ENCODE measurements around the gene SPATA9. TPM values are rescaled to one million over a fixed set of nuclear protein-coding genes. Genes with fewer than 3 reads are reported as not detected.

Gene SPATA9
- total and polyA plus RNA-seq, 5 donors, result 0.11 to 0.59 (median 0.44) TPM

DNA sequence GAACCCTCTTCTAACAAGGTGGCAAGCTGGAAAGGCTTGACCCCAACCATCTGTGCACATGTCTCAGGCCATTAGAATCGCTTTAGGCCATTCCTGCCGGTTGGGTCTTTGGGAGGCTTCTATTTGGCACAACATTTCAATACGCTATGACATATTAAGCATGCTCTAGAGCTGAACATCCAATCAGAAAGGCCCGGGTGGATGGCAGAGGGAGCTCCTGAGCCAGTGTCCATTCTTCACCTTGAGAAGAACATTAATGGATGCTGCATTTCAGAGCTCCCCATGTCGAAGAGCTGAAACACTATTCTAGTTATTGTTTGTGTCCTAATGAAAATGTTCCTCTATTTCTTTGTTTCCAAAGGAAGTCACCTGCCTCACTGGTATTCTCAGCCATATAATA is 12.8 kb downstream of the SPATA9 start:
- Histone ChIP-seq H3K27me3 (ENCODE audit: control insufficient read depth, insufficient read depth) (no peaks in the 10 kb centered on the region), H3K4me3 (ENCODE audit: low read length) (no peak overlapping the region), H3K27ac (ENCODE audit: low read length) (peak overlapping the region; percentile 39), H3K9me3 (ENCODE audit: control insufficient read depth, low read length) (no peaks in the 10 kb centered on the region), H3K4me1 (ENCODE audit: control insufficient read depth, insufficient read depth, low read length) (peaks cover 5% of the 10 kb centered on the region)
- intact Hi-C loops (cut with DNase I), result loop anchor here in 3 of 4 donors (5.0 to 10.0 kb wide), 4 partner anchors 55 to 177 kb away; partner anchors contain the start of gene RHOBTB3 (in 2 of the 3)
- no peak for DNase-seq
- ATAC-seq, result no peak
- 78% methylated on average over 5 of the region's 5 CpGs for WGBS

DNA sequence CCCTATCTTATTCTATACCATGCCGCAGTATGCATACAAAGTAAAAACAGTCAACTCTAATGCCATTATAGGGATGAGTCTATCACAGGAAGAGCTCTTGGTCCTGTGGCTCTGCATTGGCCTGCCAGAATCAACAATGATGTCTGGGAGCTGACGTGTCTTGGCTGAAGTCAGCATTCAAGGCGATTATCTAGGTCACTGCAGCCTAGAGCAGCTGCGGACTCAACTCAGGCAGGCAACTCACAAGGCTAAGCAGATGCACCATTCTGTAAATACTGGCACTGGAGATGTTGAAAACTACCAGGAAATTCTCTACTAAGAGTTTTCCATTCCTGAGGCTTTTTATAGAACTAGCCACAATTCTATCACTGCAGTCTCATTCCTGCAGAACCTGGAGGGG is 13.3 kb downstream of the SPATA9 start:
- no peaks in the 10 kb centered on the region for H3K9me3 ChIP-seq (ENCODE audit: control insufficient read depth, low read length)
- DNase-seq (peak; percentile 76 to 86 (median 84)), ATAC-seq (peak; percentile 96)
- no peak overlapping the region for H3K4me3 ChIP-seq (ENCODE audit: low read length)
- peak overlapping the region; percentile 39 for H3K27ac ChIP-seq (ENCODE audit: low read length)
- peaks cover 5% of the 10 kb centered on the region for H3K4me1 ChIP-seq (ENCODE audit: control insufficient read depth, insufficient read depth, low read length)
- no peaks in the 10 kb centered on the region for H3K27me3 ChIP-seq (ENCODE audit: control insufficient read depth, insufficient read depth)
- intact Hi-C loops (cut with DNase I), result loop anchor here in 3 of 4 donors (5.0 to 10.0 kb wide), 4 partner anchors 55 to 178 kb away; partner anchors contain the start of gene RHOBTB3 (in 2 of the 3)
- 33% methylated on average over 4 of the region's 4 CpGs for WGBS

GRCh38 chr5:95668728-95669127 is 14.1 kb downstream of the SPATA9 start:
- H3K27me3 ChIP-seq (ENCODE audit: control insufficient read depth, insufficient read depth), result no peaks in the 10 kb centered on the region
- H3K4me3 ChIP-seq (ENCODE audit: low read length), result no peak overlapping the region
- no peaks in the 10 kb centered on the region for H3K9me3 ChIP-seq (ENCODE audit: control insufficient read depth, low read length)
- H3K27ac ChIP-seq (ENCODE audit: low read length), result no peak overlapping the region
- no peak for DNase-seq
- intact Hi-C loops (cut with DNase I), result loop anchor here in 3 of 4 donors (5.0 to 10.0 kb wide), 4 partner anchors 56 to 179 kb away; partner anchors contain the start of gene RHOBTB3 (in 2 of the 3)
- H3K4me1 ChIP-seq (ENCODE audit: control insufficient read depth, insufficient read depth, low read length), result peaks cover 5% of the 10 kb centered on the region
- 61% methylated on average over 1 of the region's 1 CpG for WGBS
- no peak for ATAC-seq

DNA sequence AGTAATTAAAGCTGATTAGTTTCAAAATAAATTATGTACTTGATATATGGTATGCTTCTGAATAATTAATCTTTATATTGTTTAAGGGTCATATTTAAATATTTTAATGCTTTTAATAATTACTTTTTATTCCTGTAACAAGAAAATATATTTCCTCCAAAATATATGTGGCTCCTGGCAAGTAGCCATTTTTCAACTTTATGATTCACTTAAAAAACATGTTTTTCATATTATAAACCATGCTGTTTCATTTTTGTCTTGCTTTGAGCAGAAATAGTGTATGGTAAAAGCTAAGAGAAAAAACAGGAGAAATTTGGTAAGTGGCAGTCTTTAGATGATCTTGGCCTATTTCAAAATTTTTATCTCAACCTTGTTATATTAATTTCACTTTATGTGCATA is 14.6 kb downstream of the SPATA9 start:
- no peaks in the 10 kb centered on the region for H3K9me3 ChIP-seq (ENCODE audit: control insufficient read depth, low read length)
- no peaks in the 10 kb centered on the region for H3K27me3 ChIP-seq (ENCODE audit: control insufficient read depth, insufficient read depth)
- intact Hi-C loops (cut with DNase I), result loop anchor here in 3 of 4 donors (5.0 to 10.0 kb wide), 4 partner anchors 57 to 179 kb away; partner anchors contain the start of gene RHOBTB3 (in 2 of the 3)
- no peak overlapping the region for H3K27ac ChIP-seq (ENCODE audit: low read length)
- ATAC-seq (no peak), DNase-seq (no peak)
- peaks cover 5% of the 10 kb centered on the region for H3K4me1 ChIP-seq (ENCODE audit: control insufficient read depth, insufficient read depth, low read length)
- no peak overlapping the region for H3K4me3 ChIP-seq (ENCODE audit: low read length)

DNA sequence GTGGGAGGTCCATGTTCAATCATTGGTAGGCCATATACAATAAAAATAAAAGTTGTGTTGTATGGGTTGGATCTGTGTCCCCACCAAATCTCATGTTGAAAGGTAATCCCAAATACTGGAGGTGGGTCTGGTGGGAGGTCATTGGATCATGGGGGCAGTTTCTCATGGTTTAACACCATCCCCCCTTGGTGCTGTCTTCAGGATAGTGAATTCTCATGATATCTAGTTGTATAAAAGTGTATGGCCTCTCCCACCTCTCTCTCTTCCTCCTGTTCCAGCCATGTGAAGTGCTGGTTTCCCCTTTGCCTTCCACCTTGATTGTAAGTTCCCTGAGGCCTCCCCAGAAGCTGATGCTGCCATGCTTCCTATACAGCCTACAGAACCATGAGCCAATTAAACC is 15.1 kb downstream of the SPATA9 start:
- Histone ChIP-seq H3K9me3 (ENCODE audit: control insufficient read depth, low read length) (no peaks in the 10 kb centered on the region), H3K4me1 (ENCODE audit: control insufficient read depth, insufficient read depth, low read length) (peaks cover 5% of the 10 kb centered on the region), H3K27me3 (ENCODE audit: control insufficient read depth, insufficient read depth) (no peaks in the 10 kb centered on the region), H3K4me3 (ENCODE audit: low read length) (no peak overlapping the region), H3K27ac (ENCODE audit: low read length) (no peak overlapping the region)
- no peak for DNase-seq
- intact Hi-C loops (cut with DNase I), result loop anchor here in 3 of 4 donors (5.0 to 10.0 kb wide), 4 partner anchors 57 to 180 kb away; partner anchors contain the start of gene RHOBTB3 (in 2 of the 3)
- ATAC-seq, result no peak

GRCh38 chr5:95667061-95667618 is 15.7 kb downstream of the SPATA9 start:
- Histone ChIP-seq H3K4me1 (ENCODE audit: control insufficient read depth, insufficient read depth, low read length) (peaks cover 5% of the 10 kb centered on the region), H3K27me3 (ENCODE audit: control insufficient read depth, insufficient read depth) (no peaks in the 10 kb centered on the region), H3K9me3 (ENCODE audit: control insufficient read depth, low read length) (no peaks in the 10 kb centered on the region), H3K4me3 (ENCODE audit: low read length) (no peak overlapping the region), H3K27ac (ENCODE audit: low read length) (no peak overlapping the region)
- DNase-seq (no peak), ATAC-seq (no peak)
- intact Hi-C loops (cut with DNase I), result loop anchor here in 3 of 4 donors (5.0 to 10.0 kb wide), 4 partner anchors 58 to 180 kb away; partner anchors contain the start of gene RHOBTB3 (in 2 of the 3)
- 72% methylated on average over 4 of the region's 4 CpGs for WGBS

GRCh38 chr5:95664204-95664786 is 18.5 kb downstream of the SPATA9 start:
- intact Hi-C loops (cut with DNase I), result loop anchor here in 3 of 4 donors (5.0 to 10.0 kb wide), 3 partner anchors 61 to 71 kb away; partner anchors contain the start of gene RHOBTB3 (in 2 of the 3)
- WGBS, result 11% methylated on average over 3 of the region's 3 CpGs
- no peak for ATAC-seq
- no peak for DNase-seq
- Histone ChIP-seq H3K9me3 (ENCODE audit: control insufficient read depth, low read length) (no peaks in the 10 kb centered on the region), H3K4me3 (ENCODE audit: low read length) (no peak overlapping the region), H3K27me3 (ENCODE audit: control insufficient read depth, insufficient read depth) (no peaks in the 10 kb centered on the region), H3K4me1 (ENCODE audit: control insufficient read depth, insufficient read depth, low read length) (no peaks in the 10 kb centered on the region), H3K27ac (ENCODE audit: low read length) (no peak overlapping the region)

DNA sequence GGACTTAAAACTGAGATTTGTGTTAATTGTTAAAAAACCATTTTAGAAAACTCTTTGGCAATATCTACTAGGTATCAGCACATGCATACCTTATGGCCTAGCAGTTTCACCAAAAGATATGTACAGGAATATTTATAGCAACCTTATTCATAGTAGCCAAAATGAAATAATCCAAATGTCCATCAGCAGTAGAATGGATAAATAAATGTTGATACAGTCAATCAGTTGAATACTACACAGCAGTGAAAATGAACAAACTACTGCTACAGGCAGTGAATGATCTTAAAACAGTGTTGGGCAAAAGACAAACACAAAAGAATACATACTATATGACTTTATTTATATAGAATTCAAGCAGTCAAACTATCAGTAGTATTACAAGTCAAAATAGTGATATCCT is 19.8 kb downstream of the SPATA9 start:
- H3K27ac ChIP-seq (ENCODE audit: low read length), result no peak overlapping the region
- no peak overlapping the region for H3K4me3 ChIP-seq (ENCODE audit: low read length)
- no peaks in the 10 kb centered on the region for H3K9me3 ChIP-seq (ENCODE audit: control insufficient read depth, low read length)
- ATAC-seq (no peak), DNase-seq (no peak)
- intact Hi-C loops (cut with DNase I), result loop anchor here in 3 of 4 donors (5.0 to 10.0 kb wide), 3 partner anchors 62 to 72 kb away; partner anchors contain the start of gene RHOBTB3 (in 2 of the 3)
- no peaks in the 10 kb centered on the region for H3K27me3 ChIP-seq (ENCODE audit: control insufficient read depth, insufficient read depth)
- H3K4me1 ChIP-seq (ENCODE audit: control insufficient read depth, insufficient read depth, low read length), result no peaks in the 10 kb centered on the region

DNA sequence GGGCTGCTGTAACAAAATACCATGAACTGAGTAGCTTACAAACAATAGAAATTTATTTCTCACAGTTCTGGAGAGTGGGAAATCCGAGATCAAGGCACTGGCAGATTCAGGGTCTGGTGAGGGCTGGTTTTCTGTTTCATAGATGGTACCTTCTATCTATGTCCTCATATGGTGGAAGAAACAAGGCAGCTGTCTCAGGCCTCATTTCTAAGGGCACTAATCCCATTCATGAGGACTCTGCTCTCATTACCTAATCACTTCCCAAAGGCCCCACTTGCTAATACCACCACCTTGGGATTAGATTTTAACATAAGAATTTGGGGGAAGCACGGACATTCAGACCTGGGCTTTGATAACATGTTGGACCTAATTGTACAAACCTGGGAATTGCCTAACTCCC is 22.7 kb downstream of the SPATA9 start:
- ATAC-seq, result no peak
- Histone ChIP-seq H3K27me3 (ENCODE audit: control insufficient read depth, insufficient read depth) (no peaks in the 10 kb centered on the region), H3K27ac (ENCODE audit: low read length) (no peak overlapping the region), H3K4me1 (ENCODE audit: control insufficient read depth, insufficient read depth, low read length) (no peaks in the 10 kb centered on the region), H3K9me3 (ENCODE audit: control insufficient read depth, low read length) (no peaks in the 10 kb centered on the region), H3K4me3 (ENCODE audit: low read length) (no peak overlapping the region)
- intact Hi-C loops (cut with DNase I), result loop anchor here in 3 of 4 donors (5.0 to 10.0 kb wide), 3 partner anchors 65 to 75 kb away; partner anchors contain the start of gene RHOBTB3 (in 2 of the 3)
- no peak for DNase-seq
- 89% methylated on average over 2 of the region's 2 CpGs for WGBS

GRCh38 chr5:95655575-95655974 is 27.2 kb downstream of the SPATA9 start:
- no peaks in the 10 kb centered on the region for H3K27me3 ChIP-seq (ENCODE audit: control insufficient read depth, insufficient read depth)
- 47% methylated on average over 1 of the region's 1 CpG for WGBS
- intact Hi-C loops (cut with DNase I), result no loop called here
- no peaks in the 10 kb centered on the region for H3K4me1 ChIP-seq (ENCODE audit: control insufficient read depth, insufficient read depth, low read length)
- DNase-seq (no peak), ATAC-seq (no peak)
- H3K9me3 ChIP-seq (ENCODE audit: control insufficient read depth, low read length), result no peaks in the 10 kb centered on the region
- no peak overlapping the region for H3K27ac ChIP-seq (ENCODE audit: low read length)
- no peak overlapping the region for H3K4me3 ChIP-seq (ENCODE audit: low read length)

- Histone ChIP-seq H3K27me3 (ENCODE audit: control insufficient read depth, insufficient read depth) (no peaks in the 10 kb centered on the region), H3K4me3 (ENCODE audit: low read length) (no peak overlapping the region), H3K4me1 (ENCODE audit: control insufficient read depth, insufficient read depth, low read length) (no peaks in the 10 kb centered on the region), H3K9me3 (ENCODE audit: control insufficient read depth, low read length) (no peaks in the 10 kb centered on the region), H3K27ac (ENCODE audit: low read length) (no peak overlapping the region)
- intact Hi-C loops (cut with DNase I), result no loop called here
- 96% methylated on average over 3 of the region's 3 CpGs for WGBS
- DNase-seq (no peak), ATAC-seq (no peak)
Observed at GRCh38 chr5:95654196-95654595, 28.6 kb downstream of the SPATA9 start.

Measured in right cardiac atrium (tissue), 5 donors.